MG63 (cell line): Measurements from ENCODE around the gene CNTN2. TPM values are rescaled to one million over a fixed set of nuclear protein-coding genes. Genes with fewer than 3 reads are reported as not detected.

Experiments
- DNase-seq: peaks from one replicate; pipeline ENCODE4 v3.0.0-alpha.2; 2020
- H3K27me3 ChIP-seq: fragments of 250-450 bp; sonication (Bioruptor Pico); 2 replicates; pipeline ENCODE4 v1.5.1; 2020; ENCODE audit warnings: mild to moderate bottlenecking, moderate library complexity
- H3K36me3 ChIP-seq: fragments of 250-450 bp; sonication (Bioruptor Pico); 2 replicates; pipeline ENCODE4 v1.5.1; 2020; ENCODE audit warnings: mild to moderate bottlenecking, moderate library complexity
- H3K4me3 ChIP-seq: fragments of 250-450 bp; sonication (Bioruptor Pico); 2 replicates; pipeline ENCODE4 v1.5.1; 2020; ENCODE audit warnings: mild to moderate bottlenecking, moderate library complexity
- H3K9me3 ChIP-seq: fragments of 250-450 bp; sonication (Bioruptor Pico); 2 replicates; pipeline ENCODE4 v1.5.1; 2020; ENCODE audit warnings: mild to moderate bottlenecking, moderate library complexity
- total RNA-seq: library from RNA; depleted of rRNA; stranded (reverse); fragments of >200 nt; shearing (Covaris generic); gene quantifications from 2 replicates; pipeline ENCODE4 v1.2.3, GENCODE V29; 2014; ENCODE audit warnings: low replicate concordance

The CNTN2 gene
- total RNA-seq, 1 experiment from 2014 or later: not detected

DNA sequence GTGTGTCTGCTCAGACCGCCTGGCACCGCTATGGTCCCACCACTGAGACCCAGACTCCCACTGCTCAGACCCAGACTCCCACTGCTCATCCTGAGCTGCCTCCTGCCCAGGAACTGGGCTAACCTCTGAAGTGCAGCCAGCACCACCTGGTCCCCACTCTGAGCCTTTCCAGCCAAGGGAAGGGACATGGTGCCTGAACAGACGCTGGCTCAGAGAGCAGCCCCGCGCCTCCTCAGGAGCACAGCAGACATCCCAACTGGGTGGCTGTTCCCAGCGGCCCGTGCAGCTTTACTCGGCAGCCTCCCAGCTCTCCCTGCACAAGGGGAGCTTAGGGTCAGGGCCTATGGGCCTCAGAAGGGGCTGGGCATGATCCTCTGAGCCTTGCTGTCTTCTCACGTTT lies 27.8 kb upstream of the CNTN2 start:
- H3K4me3 ChIP-seq: no peak overlapping the region
- H3K36me3 ChIP-seq: no peaks in the 10 kb centered on the region
- no peaks in the 10 kb centered on the region for H3K27me3 ChIP-seq
- no peak for DNase-seq
- H3K9me3 ChIP-seq: no peaks in the 10 kb centered on the region

- Histone ChIP-seq H3K27me3 (no peaks in the 10 kb centered on the region), H3K36me3 (no peaks in the 10 kb centered on the region), H3K9me3 (no peaks in the 10 kb centered on the region), H3K4me3 (no peak overlapping the region)
- no peak for DNase-seq
Observed at GRCh38 chr1:205016075-205016474, 26.9 kb upstream of the CNTN2 start.

DNA sequence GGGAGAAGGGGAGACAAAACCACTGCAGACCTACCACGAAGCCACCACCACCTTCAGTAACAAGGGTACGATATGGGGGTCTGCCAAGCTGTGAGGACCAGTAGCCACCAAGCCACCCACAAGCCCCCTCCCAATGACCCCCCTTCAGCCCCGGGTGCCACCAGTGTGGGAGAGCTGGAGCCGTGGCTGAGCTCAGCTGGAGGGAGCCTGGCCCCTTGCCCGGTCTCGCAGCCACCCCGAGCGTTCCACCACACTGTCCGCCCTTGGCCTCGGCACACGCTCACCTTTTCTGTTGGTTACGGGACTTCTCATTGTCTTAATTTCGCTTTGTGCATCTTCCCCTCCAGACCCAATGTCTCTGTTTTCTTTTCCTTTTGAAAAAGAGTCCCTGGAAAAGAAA lies 26.4 kb upstream of the CNTN2 start:
- DNase-seq: no peak
- no peaks in the 10 kb centered on the region for H3K9me3 ChIP-seq
- no peak overlapping the region for H3K4me3 ChIP-seq
- H3K36me3 ChIP-seq: no peaks in the 10 kb centered on the region
- H3K27me3 ChIP-seq: no peaks in the 10 kb centered on the region

GRCh38 chr1:205017001-205017400 lies 26.0 kb upstream of the CNTN2 start:
- Histone ChIP-seq H3K4me3 (no peak overlapping the region), H3K9me3 (no peaks in the 10 kb centered on the region), H3K36me3 (no peaks in the 10 kb centered on the region), H3K27me3 (no peaks in the 10 kb centered on the region)
- DNase-seq: no peak

- H3K9me3 ChIP-seq: no peaks in the 10 kb centered on the region
- H3K36me3 ChIP-seq: no peaks in the 10 kb centered on the region
- H3K27me3 ChIP-seq: no peaks in the 10 kb centered on the region
- no peak for DNase-seq
- H3K4me3 ChIP-seq: no peak overlapping the region
Observed at GRCh38 chr1:205017766-205018165, 25.2 kb upstream of the CNTN2 start.

DNA sequence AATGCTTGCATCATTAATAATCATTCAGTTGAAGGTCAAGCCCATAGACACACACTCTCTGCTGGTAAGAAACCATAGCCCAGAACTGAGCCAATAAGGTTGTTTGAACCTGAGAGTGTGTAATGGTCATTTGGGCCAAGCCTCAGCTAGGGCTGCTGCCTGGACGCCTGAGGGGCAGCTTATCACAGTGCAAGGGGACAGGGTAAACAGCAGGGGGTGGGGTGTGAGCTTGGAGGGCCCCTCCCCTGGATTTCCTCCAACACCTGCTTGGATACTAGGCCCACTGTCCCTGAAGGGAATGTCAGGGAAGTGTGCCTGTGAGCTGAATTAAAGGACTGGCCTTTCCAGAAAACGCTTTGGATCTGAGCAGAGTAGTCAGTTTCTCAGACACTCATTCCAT lies 24.6 kb upstream of the CNTN2 start:
- Histone ChIP-seq H3K27me3 (no peaks in the 10 kb centered on the region), H3K36me3 (no peaks in the 10 kb centered on the region), H3K9me3 (no peaks in the 10 kb centered on the region), H3K4me3 (no peak overlapping the region)
- no peak for DNase-seq

GRCh38 chr1:205020466-205020865 lies 22.5 kb upstream of the CNTN2 start:
- Histone ChIP-seq H3K4me3 (no peak overlapping the region), H3K27me3 (no peaks in the 10 kb centered on the region), H3K9me3 (no peaks in the 10 kb centered on the region), H3K36me3 (no peaks in the 10 kb centered on the region)
- no peak for DNase-seq

GRCh38 chr1:205024679-205025078 lies 18.3 kb upstream of the CNTN2 start:
- no peak overlapping the region for H3K4me3 ChIP-seq
- H3K27me3 ChIP-seq: no peaks in the 10 kb centered on the region
- no peak for DNase-seq

GRCh38 chr1:205025239-205025638 lies 17.8 kb upstream of the CNTN2 start:
- H3K9me3 ChIP-seq: no peaks in the 10 kb centered on the region
- no peak for DNase-seq
- H3K27me3 ChIP-seq: no peaks in the 10 kb centered on the region
- H3K36me3 ChIP-seq: no peaks in the 10 kb centered on the region
- H3K4me3 ChIP-seq: no peak overlapping the region

More at GRCh38 chr1:205024679-205025078, 18.3 kb upstream of the CNTN2 start:
- H3K9me3 ChIP-seq: no peaks in the 10 kb centered on the region
- no peaks in the 10 kb centered on the region for H3K36me3 ChIP-seq

DNA sequence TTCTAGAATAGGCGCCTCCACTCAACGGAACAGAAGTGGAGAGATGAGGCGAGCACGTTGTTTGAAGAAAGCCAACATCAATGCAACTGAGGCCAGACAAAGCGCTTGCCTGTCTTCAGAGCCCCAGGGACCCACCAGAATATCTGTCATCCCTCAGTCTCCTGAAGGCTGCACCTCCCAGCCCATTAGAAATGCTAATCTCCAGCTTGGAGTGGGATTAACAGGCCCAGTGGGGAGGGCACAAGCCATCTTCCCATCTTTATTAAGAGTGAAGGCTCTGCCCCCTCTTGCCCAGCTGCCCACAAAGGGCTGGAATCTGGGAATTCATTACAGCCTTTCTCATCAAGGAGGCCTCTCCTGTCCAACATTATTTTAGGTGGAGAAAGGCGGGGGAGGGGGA lies 16.8 kb upstream of the CNTN2 start:
- no peaks in the 10 kb centered on the region for H3K36me3 ChIP-seq
- DNase-seq: no peak
- no peaks in the 10 kb centered on the region for H3K27me3 ChIP-seq
- H3K9me3 ChIP-seq: no peaks in the 10 kb centered on the region
- H3K4me3 ChIP-seq: no peak overlapping the region

DNA sequence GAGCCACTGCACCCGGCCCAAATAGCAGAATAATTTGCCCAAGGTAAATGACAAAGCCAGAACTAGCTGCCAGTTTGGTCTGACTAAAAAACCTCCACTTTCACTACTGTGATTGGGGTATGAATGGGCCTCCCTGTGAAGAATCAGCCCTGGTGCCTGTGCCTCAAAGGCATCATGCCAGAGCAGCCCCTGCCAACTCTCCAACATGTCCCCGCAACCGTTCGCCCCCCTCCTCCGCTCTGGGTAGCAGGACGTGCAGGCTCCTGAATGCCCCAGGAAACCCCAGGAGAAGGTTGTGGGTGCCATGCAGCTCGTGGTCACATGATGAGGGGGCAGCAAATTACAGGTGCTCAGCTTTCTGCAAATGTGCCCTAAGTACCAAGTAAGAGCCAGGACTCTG lies 14.6 kb upstream of the CNTN2 start:
- Histone ChIP-seq H3K27me3 (no peaks in the 10 kb centered on the region; the same call in 1 of the 2 replicates), H3K36me3 (no peaks in the 10 kb centered on the region), H3K4me3 (no peak overlapping the region), H3K9me3 (no peaks in the 10 kb centered on the region)
- DNase-seq: no peak

- no peak overlapping the region for H3K4me3 ChIP-seq
- H3K9me3 ChIP-seq: no peaks in the 10 kb centered on the region
- DNase-seq: no peak
- no peaks in the 10 kb centered on the region for H3K36me3 ChIP-seq
- H3K27me3 ChIP-seq: no peaks in the 10 kb centered on the region; the same call in 1 of the 2 replicates
Observed at GRCh38 chr1:205028924-205029323, 14.1 kb upstream of the CNTN2 start.

DNA sequence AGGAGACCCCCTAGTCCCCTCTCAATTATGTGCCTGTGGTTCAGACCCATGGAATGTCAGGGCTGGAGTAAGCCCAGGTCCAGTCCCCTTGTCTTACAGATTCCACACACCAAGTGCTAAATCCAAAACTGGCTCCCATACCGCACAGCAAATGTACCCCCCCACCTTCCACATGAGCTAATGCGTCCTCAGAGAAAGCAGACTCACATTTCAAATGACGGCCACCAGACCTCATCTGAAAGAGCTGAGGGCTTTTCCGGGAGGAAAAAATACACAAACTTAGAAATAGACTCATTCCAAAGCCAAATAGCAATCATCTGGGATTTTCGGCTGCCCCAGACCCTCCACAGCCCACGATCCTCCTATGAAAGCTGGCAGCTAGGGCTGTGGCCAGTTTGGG lies 12.8 kb upstream of the CNTN2 start:
- Histone ChIP-seq H3K9me3 (no peaks in the 10 kb centered on the region), H3K36me3 (no peaks in the 10 kb centered on the region), H3K27me3 (no peaks in the 10 kb centered on the region; the same call in 1 of the 2 replicates), H3K4me3 (no peak overlapping the region)
- no peak for DNase-seq

DNA sequence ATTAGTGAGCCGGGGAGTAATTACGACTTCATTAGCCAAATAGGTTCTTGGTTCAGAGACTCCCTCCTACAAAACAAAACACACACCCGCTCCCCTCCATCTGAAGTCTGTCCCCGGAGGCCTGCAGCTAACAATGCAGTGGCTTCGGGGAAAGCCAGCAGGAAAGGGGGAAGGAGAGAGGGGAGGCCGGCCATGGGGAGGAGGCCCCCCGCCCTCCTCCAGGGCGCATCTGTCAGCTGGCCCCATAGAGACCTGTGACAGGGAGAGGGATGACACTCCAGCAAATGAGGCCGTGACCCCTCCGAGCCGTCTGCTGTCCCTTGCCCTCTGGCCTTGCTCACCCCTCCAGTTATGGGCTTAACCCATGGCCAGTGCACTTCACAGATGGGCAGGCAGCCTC lies 12.1 kb upstream of the CNTN2 start:
- no peak for DNase-seq
- no peaks in the 10 kb centered on the region for H3K9me3 ChIP-seq
- H3K36me3 ChIP-seq: no peaks in the 10 kb centered on the region
- H3K27me3 ChIP-seq: no peaks in the 10 kb centered on the region; the same call in 1 of the 2 replicates
- H3K4me3 ChIP-seq: no peak overlapping the region

DNA sequence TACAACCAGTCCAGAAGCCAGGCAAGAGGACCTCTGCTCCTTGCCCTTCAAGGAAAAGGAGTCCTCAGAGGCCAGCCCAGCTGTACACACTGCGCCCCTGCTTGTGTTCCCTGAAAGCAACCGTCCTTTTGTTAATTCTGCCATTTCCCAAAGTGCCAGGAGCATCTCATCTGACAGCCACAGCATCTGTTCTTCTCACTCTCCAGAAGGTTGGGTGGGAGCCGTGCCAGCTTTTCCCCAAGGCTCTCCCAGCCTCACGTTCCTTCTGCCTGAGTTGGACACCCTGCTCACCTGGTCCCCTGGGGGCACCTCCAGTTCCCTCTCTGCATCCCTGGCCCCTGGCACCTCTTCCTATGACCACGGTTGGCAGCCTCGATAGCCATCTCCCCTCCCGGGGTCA lies 10.5 kb upstream of the CNTN2 start:
- no peaks in the 10 kb centered on the region; the same call in 1 of the 2 replicates for H3K27me3 ChIP-seq
- no peaks in the 10 kb centered on the region for H3K36me3 ChIP-seq
- DNase-seq: no peak
- no peak overlapping the region for H3K4me3 ChIP-seq
- no peaks in the 10 kb centered on the region for H3K9me3 ChIP-seq

- Histone ChIP-seq H3K4me3 (no peak overlapping the region), H3K36me3 (no peaks in the 10 kb centered on the region), H3K27me3 (peaks cover 8% of the 10 kb centered on the region), H3K9me3 (no peaks in the 10 kb centered on the region)
- no peak for DNase-seq
Observed at GRCh38 chr1:205037539-205037938, 5.5 kb upstream of the CNTN2 start.

DNA sequence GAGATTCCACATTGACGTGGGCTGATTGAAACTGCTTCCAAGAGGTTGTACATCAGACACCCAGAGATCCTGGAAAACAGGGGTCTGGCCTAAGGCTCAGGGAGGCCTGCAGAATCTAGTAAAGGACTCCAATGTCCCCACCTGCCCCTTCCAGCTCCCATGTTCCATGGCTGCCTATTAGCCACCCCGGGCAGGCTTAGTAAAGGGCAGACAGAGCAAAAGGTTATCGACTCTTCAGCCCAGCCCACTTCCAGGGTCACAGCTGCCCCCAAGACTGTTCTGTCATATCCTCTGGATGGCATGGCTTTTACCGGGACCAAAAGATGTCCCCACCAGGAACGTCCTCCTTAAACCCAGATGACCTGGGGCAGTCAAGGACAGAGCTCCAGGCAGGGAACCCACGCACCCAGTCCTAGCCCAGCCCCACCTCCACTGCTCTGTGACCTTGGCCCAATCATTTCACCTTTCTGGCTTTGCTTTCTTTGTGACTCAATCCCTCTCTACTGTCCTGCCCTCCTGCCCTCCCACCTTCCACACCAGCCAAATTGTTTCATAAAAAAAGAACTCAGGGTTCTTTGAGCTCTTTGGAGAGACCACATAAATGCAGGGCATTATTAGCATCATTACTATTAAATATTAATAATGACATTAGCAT lies 4.8 kb upstream of the CNTN2 start:
- Histone ChIP-seq H3K9me3 (no peaks in the 10 kb centered on the region), H3K27me3 (peaks cover 11% of the 10 kb centered on the region; the same call in 1 of the 2 replicates), H3K36me3 (no peaks in the 10 kb centered on the region), H3K4me3 (no peak overlapping the region)
- DNase-seq: no peak

DNA sequence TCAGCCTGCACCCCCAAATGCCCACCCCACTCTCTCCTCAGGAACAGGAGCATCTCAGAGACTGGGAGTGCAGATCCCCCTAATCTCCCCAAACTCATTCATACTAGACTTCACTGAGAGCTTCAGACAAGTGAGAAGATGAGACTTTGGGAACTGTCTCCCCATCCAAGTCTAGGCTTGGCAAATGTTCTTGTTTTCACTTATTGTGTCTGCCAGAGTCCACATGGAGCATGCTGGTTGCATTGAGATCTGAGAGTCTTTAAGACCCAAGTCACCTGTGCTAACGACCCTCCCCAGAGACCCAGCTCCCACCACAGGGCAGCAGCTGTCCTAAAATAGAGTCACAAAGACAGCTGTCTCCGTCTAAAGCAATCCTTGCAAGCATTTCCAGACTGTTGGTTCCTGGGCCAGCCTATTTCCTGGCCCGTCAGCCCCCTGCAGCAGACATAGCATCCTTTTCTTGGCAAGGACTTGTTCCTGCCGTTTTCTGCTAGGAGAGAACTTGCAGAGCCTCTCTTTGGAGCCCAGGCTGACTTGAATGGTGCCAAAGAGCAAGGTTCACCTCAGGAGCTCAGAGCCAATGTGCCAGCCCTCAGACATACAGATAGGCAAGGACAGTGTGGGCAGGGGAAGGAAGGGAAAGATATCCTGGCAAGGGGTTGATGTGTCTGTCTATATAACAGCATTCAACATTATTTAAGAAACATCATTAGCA lies 1.9 kb upstream of the CNTN2 start:
- peaks cover 40% of the 10 kb centered on the region for H3K27me3 ChIP-seq
- no peaks in the 10 kb centered on the region for H3K9me3 ChIP-seq
- no peak for DNase-seq
- H3K36me3 ChIP-seq: no peaks in the 10 kb centered on the region
- H3K4me3 ChIP-seq: no peak overlapping the region
